HepG2 (cell line): ENCODE measurements around the gene TRMT112. TPM values are rescaled to one million over a fixed set of nuclear protein-coding genes. Genes with fewer than 3 reads are reported as not detected.

ENCODE experiments used
- BCL3 ChIP-seq: sonication (generic); formaldehyde crosslinking; IDR thresholded peaks from 2 replicates; pipeline ENCODE4 v1.5.1; 2020; ENCODE audit warnings: mild to moderate bottlenecking, missing genetic modification reagents, moderate library complexity
- CBFB ChIP-seq: sonication (generic); formaldehyde crosslinking; IDR thresholded peaks from 2 replicates; pipeline ENCODE4 v1.4.0; 2020; ENCODE audit warnings: missing genetic modification reagents
- CREBL2 ChIP-seq: sonication (generic); formaldehyde crosslinking; IDR thresholded peaks from 2 replicates; pipeline ENCODE4 v1.8.1; 2023; ENCODE audit warnings: missing genetic modification reagents, mild to moderate bottlenecking, borderline replicate concordance
- DPF2 ChIP-seq: sonication (generic); formaldehyde crosslinking; IDR thresholded peaks from 2 replicates; pipeline ENCODE4 v1.4.0; 2020; ENCODE audit warnings: mild to moderate bottlenecking, low read depth, missing genetic modification reagents, borderline replicate concordance
- EP300 ChIP-seq, 3 experiments: sonication (generic) in 1 of 3; formaldehyde crosslinking in 1 of 3; IDR thresholded peaks; 2 replicates each; pipeline versions ENCODE4 v1.5.1 to v1.6.1; 2011 to 2020; ENCODE audit warnings: low read depth in 2 of 3, low read length in 2 of 3, borderline replicate concordance in 1 of 3, improper control_type of control experiment in 1 of 3, mild to moderate bottlenecking in 1 of 3, missing genetic modification reagents in 1 of 3, moderate library complexity in 1 of 3
- FOXC1 ChIP-seq: sonication (generic); formaldehyde crosslinking; IDR thresholded peaks from 2 replicates; pipeline ENCODE4 v1.8.0; 2022; ENCODE audit warnings: mild to moderate bottlenecking, missing genetic modification reagents, borderline replicate concordance
- GTF3A ChIP-seq: sonication (generic); formaldehyde crosslinking; conservative IDR thresholded peaks from 2 replicates; pipeline ENCODE4 v1.4.0; 2020; ENCODE audit warnings: mild to moderate bottlenecking, missing genetic modification reagents
- HNRNPL ChIP-seq: fragments of 200-400 bp; formaldehyde crosslinking; IDR thresholded peaks from 2 replicates; pipeline ENCODE4 v1.6.1; 2017; ENCODE audit warnings: mild to moderate bottlenecking, low read depth, low read length
- KDM5B ChIP-seq: sonication (generic); formaldehyde crosslinking; IDR thresholded peaks from 2 replicates; pipeline ENCODE4 v1.4.0; 2020; ENCODE audit warnings: missing genetic modification reagents, mild to moderate bottlenecking, borderline replicate concordance
- MLLT10 ChIP-seq: sonication (generic); formaldehyde crosslinking; IDR thresholded peaks from 2 replicates; pipeline ENCODE4 v1.4.0; 2020; ENCODE audit warnings: missing genetic modification reagents
- RBFOX2 ChIP-seq: fragments of 200-400 bp; formaldehyde crosslinking; IDR thresholded peaks from 2 replicates; pipeline ENCODE4 v1.6.1; 2017; ENCODE audit warnings: low read depth, mild to moderate bottlenecking, low read length
- RNF2 ChIP-seq: fragments of 450-650 bp; conservative IDR thresholded peaks from 2 replicates; pipeline ENCODE4 v1.6.1; 2016; ENCODE audit warnings: low read depth
- SOX5 ChIP-seq: IDR thresholded peaks from 2 replicates; pipeline ENCODE4 v1.6.1; 2016; ENCODE audit warnings: borderline replicate concordance
- SP1 ChIP-seq, 2 experiments: fragments of 450-650 bp in 1 of 2; sonication (generic) in 1 of 2; formaldehyde crosslinking in 1 of 2; IDR thresholded peaks; 2 replicates each; pipeline versions ENCODE4 v1.4.0 to v1.6.1; 2016 to 2020; ENCODE audit warnings: missing genetic modification reagents in 1 of 2
- UBTF ChIP-seq: sonication (generic); formaldehyde crosslinking; IDR thresholded peaks from 2 replicates; pipeline ENCODE4 v1.4.0; 2020; ENCODE audit warnings: mild to moderate bottlenecking, missing genetic modification reagents
- ZGPAT ChIP-seq: IDR thresholded peaks from 2 replicates; pipeline ENCODE4 v1.6.1; 2016; ENCODE audit warnings: mild to moderate bottlenecking
- ZKSCAN5 ChIP-seq: sonication (generic); formaldehyde crosslinking; IDR thresholded peaks from 2 replicates; pipeline ENCODE4 v1.5.1; 2020; ENCODE audit warnings: mild to moderate bottlenecking, missing genetic modification reagents
- ZNF30 ChIP-seq: sonication (generic); formaldehyde crosslinking; IDR thresholded peaks from 2 replicates; pipeline ENCODE4 v1.5.0; 2020; ENCODE audit warnings: mild to moderate bottlenecking, missing genetic modification reagents
- ZNF556 ChIP-seq: sonication (generic); formaldehyde crosslinking; IDR thresholded peaks from 2 replicates; pipeline ENCODE4 v1.4.0; 2020; ENCODE audit warnings: mild to moderate bottlenecking, missing genetic modification reagents, borderline replicate concordance
- ZNF691 ChIP-seq: sonication (generic); formaldehyde crosslinking; IDR thresholded peaks from 2 replicates; pipeline ENCODE4 v1.4.0; 2020; ENCODE audit warnings: missing genetic modification reagents, low read depth, mild to moderate bottlenecking, borderline replicate concordance
- ZSCAN29 ChIP-seq: sonication (generic); formaldehyde crosslinking; conservative IDR thresholded peaks from 2 replicates; pipeline ENCODE4 v1.4.0; 2020; ENCODE audit warnings: mild to moderate bottlenecking, missing genetic modification reagents
- polyA plus RNA-seq, 8 experiments: library from polyadenylated mRNA; depleted of rRNA in 3 of 8; stranded (reverse) in 7 of 8; unstranded in 1 of 8; fragments of >200 nt; fragmentation: Illumina TruSeq in 4 of 8; extraction: Trizol in 4 of 8; gene quantifications; 2 replicates each; pipeline versions ENCODE4 v1.2.1 to v1.2.3, GENCODE V29; 2011 to 2016; ENCODE audit warnings: low read depth in 4 of 8, missing spikeins in 1 of 8, mixed read lengths in 1 of 8; ENCODE audit not compliant: insufficient read depth in 1 of 8
- total RNA-seq, 5 experiments: library from RNA; depleted of rRNA; stranded (reverse); fragments of >200 nt; fragmentation: Illumina TruSeq; extraction: Trizol; gene quantifications; 2 replicates each; pipeline ENCODE4 v1.2.3, GENCODE V29; 2016; ENCODE audit warnings: low read depth in 1 of 5

Gene TRMT112
- total and polyA plus RNA-seq, 2 of the 13 experiments (the other 11 are each of a cell fraction or from before 2014, with no cell fraction given), result 186 to 409 TPM

- TF ChIP-seq HNRNPL, result peak; percentile 90
- no peak for TF ChIP-seq SP1 (IDR thresholded peaks at IDR 0.05)
- 0 out of 2 replicates have a peak, but pooled peaks have one; percentile 11 for TF ChIP-seq SP1 (CRISPR knock-in tag; IDR thresholded peaks at IDR 0.05)
- no peak for TF ChIP-seq BCL3 (CRISPR knock-in tag)
- TF ChIP-seq ZSCAN29 (CRISPR knock-in tag), result no peak
- 0 out of 2 replicates have a peak, but pooled peaks have one; percentile 39 for TF ChIP-seq ZNF691
- TF ChIP-seq CBFB (CRISPR knock-in tag), result no peak
- TF ChIP-seq CREBL2, result no peak
- no peak for TF ChIP-seq GTF3A (CRISPR knock-in tag)
- TF ChIP-seq ZKSCAN5 (CRISPR knock-in tag), result 0 out of 2 replicates have a peak, but pooled peaks have one; percentile 18
- peak; percentile 34; the same call in 1 of the 2 replicates for TF ChIP-seq DPF2 (CRISPR knock-in tag)
- 0 out of 2 replicates have a peak, but pooled peaks have one; percentile 24 for TF ChIP-seq FOXC1 (CRISPR knock-in tag)
- no peak for TF ChIP-seq ZNF30 (CRISPR knock-in tag)
- no peak for TF ChIP-seq EP300 (IDR thresholded peaks at IDR 0.05; ENCODE audit: low read depth in 2 of 2, low read length in 2 of 2)
- no peak for TF ChIP-seq EP300 (CRISPR knock-in tag; IDR thresholded peaks at IDR 0.05; ENCODE audit: borderline replicate concordance)
- TF ChIP-seq UBTF (CRISPR knock-in tag), result peak; percentile 56; the same call in 1 of the 2 replicates
- no peak for TF ChIP-seq SOX5 (CRISPR knock-in tag)
- TF ChIP-seq ZGPAT, result peak; percentile 65
- peak; percentile 45; the same call in 1 of the 2 replicates for TF ChIP-seq ZNF556 (CRISPR knock-in tag)
- no peak for TF ChIP-seq MLLT10 (CRISPR knock-in tag)
- peak; percentile 52 for TF ChIP-seq RBFOX2
- peak; percentile 65; the same call in 1 of the 2 replicates for TF ChIP-seq KDM5B (CRISPR knock-in tag)
- TF ChIP-seq RNF2, result 0 out of 2 replicates have a peak, but pooled peaks have one; percentile 24
Measured at GRCh38 chr11:64355078-64355940, 38.0 kb upstream of the TRMT112 start (continued).
